GM21737 (cell line): ENCODE results near the gene MLYCD.

Experiments
- ATAC-seq: cut with Tn5 transposase; IDR thresholded peaks from one replicate; pipeline ENCODE4 v1.9.1; 2021; ENCODE audit warnings: mild to moderate bottlenecking, moderate library complexity; ENCODE audit not compliant: unreplicated experiment

MLYCD gene

DNA sequence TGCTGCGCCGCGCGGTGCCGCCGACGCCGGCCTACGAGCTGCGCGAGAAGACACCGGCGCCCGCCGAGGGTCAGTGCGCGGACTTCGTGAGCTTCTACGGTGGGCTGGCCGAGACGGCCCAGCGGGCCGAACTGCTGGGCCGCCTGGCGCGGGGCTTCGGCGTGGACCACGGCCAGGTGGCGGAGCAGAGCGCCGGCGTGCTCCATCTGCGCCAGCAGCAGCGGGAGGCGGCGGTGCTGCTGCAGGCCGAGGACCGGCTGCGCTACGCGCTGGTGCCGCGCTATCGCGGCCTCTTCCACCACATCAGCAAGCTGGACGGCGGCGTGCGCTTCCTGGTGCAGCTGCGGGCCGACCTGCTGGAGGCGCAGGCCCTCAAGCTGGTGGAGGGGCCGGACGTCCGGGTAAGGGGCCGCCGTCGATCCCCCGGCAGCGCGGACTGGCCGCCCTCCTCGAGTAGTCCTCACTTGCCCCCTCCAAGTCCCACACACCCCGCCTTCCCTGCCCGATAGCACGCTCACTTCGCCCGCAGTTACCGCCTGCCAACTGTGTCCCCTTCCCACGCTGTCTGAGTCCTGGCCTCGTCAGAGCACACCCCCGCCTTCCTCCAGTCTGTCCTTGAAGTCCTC, 470 bp downstream of the MLYCD start:
- ATAC-seq: peak; percentile 49

DNA sequence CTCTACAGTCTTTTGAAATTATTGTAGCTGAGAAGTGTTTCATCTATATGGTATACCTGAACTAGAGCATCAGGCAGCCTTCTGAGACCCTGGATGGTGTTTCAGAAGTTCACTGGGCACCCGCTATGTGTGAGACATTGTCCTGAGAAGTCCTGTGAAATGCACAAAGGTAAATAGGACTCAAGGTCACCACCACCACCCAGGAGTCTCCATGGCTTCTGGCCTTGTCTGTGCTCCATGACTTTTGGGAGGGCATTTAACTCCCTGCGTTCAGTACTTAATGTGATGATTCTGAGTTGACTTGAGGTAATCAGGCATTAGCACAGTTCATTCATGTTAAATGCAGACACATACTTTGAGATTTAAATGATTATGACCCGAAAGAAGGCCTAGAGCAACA, 1.1 kb downstream of the MLYCD start:
- no peak for ATAC-seq

DNA sequence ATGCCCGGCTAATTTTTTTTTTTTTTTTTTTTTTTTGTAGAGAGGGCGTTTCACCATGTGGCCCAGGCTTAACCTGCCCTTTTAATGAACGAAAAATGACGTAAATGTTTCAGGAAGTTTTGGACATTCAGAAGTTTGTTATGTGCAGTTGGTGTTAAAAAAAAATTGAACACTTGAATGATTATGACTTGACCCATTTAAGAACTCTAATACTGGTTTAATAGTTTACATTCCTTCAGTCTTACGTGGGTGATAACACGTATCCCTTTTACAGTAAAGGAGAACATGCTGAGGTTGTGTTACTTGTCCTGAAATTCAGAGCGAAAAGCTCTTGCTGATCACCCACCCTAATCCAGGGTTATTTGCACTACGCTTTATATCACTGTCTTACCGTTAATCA, 1.7 kb downstream of the MLYCD start:
- ATAC-seq: no peak

DNA sequence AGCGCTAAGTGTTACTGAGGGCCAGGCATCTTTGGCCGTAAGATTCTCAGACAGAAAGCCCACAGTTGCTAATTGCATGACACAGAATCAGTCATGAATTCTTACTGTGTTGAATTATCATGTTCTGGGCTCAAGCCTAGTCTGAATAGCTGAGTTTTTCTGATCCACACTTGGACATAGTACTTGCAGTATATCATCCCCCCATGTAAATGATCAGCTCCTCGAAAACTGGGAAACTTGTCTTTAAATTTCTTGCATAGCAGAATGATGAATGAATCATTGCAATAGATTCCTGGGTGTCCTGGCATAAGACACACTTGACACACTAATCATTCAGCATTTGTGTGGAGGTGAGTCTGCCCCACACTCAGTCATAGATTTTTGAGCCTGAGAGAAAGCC, 2.2 kb downstream of the MLYCD start:
- no peak for ATAC-seq

DNA sequence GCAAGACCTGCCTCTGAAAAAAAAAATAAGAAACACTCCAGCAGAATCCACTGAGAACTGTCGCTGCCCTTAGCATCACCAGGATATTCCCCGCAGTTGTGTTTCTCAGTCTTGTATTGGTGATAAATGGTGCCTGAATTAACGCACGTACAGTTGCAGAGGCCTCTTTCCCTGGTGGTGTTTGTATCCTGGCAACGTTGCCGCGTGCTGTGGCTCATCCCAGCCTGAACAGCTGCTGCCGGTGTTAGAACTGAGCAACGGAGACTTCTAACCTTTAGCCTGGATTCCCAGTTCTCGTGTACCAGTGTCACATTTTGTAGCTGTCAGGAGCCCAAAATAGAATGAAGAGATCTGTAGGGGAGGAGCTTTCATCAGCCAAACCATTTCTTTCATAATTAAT, 4.8 kb downstream of the MLYCD start:
- no peak for ATAC-seq

DNA sequence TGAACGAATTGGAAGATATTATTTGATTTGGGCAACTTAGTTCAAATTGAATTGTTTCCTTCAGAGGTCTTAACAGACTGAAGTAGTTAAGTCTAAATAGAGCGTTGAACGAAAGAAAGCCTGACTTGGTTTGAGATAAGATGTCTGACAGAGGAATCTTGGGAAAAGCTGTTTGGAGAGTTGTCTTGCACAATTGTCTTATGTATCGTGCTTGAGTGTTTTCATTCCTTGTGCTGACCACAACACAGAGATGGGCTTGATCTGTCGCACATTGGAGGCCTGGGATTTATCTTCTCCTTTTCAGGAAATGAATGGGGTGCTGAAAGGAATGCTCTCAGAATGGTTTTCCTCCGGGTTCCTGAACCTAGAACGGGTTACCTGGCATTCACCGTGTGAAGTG, 7.8 kb downstream of the MLYCD start:
- no peak for ATAC-seq

DNA sequence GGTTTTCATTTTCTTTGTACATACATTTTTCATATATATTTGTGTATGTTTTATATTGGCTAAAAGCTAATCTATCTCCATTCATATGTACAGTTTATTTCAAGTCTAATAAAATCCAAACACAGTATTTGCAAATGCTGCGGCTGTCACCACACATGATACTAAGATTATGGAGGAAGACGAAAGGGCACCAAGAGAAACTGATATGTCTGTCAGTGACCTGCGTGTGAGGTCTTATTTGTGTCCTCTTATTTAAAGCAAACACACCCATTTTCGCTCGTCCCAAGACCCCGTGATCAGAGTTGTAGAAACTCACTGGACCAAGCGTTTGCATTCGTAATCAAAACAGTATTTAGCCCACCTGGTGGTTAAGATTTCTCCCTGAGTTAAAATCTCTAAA, 8.2 kb downstream of the MLYCD start:
- no peak for ATAC-seq

DNA sequence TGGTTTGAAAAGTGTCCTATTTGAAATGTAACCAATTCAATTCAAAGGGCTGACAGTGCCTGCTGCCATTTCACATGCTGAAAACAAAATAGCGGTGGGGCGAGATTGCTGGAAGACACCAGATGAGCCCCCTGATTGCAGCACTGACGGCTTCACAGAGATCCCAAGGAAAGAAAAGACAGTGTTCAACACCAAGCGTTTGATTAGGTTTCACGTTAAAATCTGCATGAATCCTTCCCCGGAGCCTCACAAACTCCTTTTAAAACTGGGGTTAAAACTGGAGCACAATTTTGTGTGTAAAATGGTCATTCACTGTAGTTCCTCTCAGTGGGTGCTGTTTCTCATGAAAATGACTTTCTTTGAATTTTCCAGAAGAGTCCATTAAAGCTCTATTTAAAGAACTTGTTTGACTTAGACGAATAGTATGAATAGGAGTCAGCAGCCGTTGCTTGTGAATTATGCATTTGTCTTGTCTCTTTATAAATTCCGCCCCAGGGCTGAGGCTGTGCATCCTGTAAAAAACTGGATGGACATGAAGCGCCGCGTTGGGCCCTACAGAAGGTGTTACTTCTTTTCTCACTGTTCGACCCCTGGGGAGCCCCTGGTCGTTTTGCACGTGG, 8.8 kb downstream of the MLYCD start:
- no peak for ATAC-seq

DNA sequence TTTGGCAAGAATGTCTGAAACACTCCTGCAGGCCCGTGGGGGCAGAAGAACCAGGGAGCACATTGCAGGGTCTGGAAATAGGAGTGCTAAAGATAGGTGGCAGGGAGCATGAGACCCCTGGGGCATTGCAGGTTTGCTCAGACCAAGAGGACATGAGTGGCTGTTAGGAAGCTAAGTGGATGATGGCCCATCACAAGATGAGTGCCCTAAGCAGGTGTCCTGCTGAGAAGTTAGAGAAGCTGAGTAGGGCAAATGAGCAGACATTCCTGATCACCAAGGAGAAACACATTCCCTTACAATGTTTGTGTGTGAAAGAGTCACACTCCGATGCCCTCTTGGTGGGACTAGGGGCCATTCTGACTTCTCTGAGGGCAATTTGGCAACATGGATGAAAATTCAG, 9.9 kb downstream of the MLYCD start:
- ATAC-seq: no peak

DNA sequence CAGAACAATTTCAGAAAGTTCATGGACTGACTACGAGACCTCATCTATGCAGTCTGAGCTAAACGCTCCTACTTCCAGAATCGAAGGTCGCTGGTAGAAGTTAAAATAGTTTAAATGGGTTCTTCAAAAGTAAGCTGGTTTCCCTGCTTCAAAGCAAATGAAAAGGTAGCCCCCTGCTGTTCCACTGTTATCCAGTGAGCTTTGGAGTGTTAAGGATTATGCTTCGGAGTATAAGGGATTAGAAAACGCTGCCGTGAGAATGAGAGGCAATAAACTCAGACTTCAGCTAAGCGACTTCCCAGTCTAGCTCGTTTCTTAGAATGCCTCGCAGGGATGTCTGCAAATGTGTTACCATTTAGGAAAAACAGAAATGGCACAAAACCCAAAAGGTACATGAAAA, 12.4 kb downstream of the MLYCD start:
- ATAC-seq: no peak

DNA sequence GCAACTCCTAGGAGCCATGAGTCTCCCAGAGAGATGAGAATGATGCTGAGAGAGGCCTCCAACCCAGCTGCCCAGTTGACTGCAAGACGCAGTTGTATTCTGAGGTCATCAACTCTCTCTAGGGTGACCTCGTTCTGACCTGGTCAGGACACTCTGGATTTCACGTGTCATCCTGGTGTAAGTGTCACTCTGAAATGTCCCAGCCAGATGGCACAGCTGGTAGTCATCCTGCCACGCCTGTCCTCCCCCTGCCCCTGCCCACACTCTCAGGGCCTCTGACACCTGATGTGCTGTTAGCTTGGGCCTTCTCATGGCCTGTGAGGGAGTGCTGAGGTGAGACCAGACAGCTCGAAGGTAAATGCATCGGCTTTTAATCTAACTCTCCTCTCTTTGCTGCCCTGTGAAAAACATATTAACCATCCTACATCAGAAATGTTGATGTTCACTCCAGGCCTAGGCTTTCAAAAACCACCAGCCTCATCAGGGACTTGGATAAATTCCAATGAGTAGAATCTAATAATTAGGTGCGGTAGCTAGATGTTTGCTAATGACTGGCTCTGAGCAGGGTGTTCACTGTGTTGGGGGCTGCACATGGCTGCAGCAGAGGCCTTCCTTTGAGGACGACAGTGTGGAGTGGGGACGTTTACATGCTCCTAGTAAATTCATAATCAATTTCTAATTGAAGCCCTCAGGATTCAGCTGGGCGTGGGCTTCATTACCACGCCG, 13.8 kb downstream of the MLYCD start:
- ATAC-seq: no peak

DNA sequence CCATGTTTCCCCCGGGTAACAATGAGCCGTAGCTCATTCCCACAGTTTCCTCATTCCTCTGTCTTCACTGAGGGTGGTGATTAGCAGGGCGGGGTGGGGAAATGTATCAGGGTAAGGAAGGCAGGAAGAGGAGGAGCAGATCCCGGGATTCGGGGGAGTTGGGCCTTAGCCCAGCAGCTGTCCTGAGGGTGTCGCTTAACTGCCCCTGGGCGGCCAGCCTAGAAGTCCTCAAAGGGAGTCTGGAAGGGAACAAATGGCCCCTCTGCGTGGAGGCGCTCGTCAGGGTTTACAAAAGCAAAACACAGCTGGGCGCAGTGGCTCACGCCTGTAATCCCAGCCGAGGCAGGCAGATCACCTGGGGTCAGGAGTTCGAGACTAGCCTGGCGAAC, 14.3 kb downstream of the MLYCD start:
- no peak for ATAC-seq

DNA sequence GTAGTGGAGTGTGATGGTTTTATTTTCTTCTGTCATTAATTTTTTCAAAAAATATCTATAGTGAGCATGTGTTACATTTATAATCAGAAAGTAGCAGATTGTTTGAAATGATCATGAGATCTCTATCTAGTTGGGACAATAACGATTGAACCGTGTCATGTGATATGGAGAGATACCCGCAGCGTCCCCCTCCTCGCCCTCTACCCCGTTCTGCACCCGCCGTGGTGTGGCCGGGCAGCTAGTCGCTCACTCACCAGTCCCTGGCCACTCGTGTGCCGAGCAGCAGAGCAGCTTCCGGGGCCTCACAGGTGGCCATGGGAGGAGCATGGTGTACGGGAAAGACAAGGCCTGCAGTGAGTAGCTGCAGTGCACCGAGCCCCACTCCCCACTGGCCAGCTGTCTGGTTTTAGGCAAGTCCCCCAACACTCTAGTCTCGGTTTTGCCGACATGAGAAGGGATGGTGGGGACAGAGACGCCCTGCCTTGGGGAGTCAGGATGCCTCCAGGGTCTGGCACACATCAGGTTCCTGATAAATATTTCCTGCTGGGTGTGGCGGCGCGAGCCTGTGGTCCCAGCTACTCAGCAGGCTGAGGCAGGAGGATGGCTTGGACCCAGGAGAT, 15.3 kb downstream of the MLYCD start:
- no peak for ATAC-seq

DNA sequence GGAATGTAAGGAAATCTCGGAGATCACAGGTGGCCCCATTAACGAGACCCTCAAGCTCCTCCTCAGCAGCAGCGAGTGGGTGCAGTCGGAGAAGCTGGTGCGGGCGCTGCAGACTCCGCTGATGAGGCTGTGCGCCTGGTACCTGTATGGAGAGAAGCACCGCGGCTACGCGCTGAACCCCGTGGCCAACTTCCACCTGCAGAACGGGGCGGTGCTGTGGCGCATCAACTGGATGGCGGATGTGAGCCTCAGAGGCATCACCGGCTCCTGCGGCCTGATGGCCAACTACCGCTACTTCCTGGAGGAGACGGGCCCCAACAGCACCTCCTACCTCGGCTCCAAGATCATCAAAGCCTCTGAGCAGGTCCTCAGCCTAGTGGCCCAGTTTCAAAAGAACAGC, 16.2 kb downstream of the MLYCD start:
- ATAC-seq: no peak

DNA sequence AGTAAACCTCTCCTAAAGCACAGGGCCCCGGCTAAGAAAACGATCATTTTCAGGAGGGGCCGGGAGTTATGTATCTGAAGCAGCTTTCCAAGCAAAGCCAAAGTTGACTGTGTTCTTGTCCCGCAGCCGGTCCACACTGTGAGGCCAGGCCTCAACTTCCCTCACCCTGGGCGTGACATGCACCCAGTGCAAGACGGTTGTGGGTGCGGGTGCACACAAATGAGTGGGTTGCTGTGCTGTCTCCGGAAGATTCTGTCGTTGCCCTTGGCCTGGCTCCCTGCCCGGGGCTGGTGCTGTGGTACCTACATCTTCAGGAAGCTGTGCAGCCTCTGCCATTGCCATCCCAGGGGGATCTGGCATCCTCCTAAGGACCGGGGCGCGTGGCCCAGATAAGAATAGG, 16.6 kb downstream of the MLYCD start:
- no peak for ATAC-seq

DNA sequence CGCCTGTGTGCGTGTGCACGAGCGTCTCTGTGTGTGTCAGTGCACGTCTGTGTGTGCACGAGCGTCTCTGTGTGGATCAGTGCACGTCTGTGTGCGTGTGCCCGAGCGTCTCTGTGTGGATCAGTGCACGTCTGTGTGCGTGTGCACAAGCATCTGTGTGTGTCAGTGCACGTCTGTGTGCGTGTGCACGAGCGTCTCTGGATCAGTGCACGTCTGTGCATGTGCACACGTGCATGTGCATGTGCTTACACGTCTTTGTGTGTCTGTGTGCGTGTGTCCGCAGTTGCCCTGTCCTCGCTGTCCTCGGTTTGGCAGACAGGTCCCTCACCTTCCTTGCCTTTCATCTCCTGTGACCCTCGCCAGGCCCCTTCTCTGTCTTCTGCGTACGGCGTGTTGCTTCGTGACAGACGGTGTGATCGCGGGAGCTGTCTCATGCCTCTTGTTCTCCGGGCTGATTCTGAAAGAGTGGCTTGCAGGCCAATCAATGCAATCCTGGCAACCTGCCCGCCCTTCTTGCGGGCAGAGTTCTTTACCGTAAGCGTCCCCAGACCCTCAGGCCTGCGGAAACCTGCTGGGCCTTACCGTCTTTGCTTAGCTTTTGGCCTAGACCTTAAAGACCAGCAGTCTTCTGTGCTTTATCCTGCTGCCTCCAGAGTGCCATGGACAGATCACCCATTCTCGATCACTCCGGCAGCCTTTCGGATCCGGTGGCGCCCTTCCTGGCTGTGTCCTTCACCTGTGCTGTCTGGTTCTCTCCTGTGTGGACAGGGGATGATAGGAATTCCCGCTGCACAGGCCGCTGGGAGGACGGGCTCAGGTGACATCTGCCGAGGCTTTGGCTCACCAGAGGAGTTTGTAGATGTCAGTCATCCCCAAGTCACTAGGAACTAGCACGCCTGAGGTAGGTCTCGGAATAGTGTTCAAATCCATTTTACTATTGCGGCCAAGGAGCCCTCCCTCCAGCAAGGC, 18.5 kb downstream of the MLYCD start:
- no peak for ATAC-seq

DNA sequence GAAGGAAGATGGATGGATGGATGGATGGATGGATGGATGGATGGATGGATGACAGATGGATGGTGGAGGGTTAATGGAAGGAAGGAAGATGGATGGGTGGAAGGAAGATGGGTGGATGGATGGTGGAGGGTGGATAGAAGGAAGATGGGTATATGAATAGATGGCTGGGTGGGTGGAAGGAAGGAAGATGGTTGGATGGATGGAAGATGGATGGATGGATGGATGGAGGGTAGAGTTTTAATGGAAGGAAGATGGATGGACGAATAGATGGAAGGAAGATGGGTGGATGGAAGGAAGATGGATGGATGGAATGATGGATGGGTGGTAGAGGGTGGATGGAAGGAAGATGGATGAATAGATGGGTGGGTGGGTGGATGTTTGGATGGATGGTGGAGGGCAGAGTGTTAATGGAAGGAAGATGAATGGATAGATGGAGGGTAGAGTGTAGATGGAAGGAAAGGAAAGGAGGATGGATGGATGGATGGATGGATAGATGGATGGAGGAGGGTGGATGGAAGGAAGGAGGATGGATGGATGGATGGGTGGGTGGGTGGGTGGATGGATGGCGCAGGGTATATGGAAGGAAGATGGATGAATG, 22.1 kb downstream of the MLYCD start:
- ATAC-seq: no peak

DNA sequence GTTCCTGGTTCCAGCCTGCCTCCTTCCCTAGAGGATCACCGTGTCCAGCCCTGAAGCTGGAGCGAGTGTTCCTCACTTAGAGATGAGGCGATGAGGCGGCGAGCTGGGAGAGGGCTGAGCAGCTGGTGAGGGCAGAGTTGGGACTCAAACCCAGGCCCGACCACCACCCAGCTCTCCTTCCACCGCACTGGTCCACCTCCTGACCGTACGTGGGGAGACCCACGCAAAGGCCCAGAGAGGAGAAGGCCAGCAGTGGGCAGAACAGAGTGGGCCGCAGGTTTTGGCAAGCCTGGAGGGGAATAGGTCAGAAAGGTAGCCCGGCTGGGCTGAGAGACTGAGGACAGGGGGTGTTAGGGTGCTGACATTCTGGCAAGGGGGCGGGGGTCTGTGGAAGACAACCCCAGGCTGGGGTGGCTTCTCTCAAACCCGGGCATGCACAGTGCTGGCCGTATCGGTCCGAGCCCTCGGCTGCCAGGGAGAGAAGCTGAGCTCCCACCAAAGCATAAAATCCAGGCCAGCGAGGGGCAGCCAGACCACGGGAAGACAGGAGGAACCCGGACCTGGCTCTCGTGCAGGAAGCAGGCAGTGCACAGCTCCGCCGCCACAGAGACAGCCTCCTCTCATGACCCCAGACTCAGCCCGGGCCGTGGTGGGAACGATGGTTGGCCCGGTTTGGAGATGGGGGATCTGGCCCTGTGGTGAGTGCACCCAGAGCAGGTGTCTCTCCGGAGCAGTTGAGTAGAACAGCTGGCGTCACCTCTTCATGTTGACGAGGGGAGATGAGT, 24.9 kb downstream of the MLYCD start:
- ATAC-seq: no peak

DNA sequence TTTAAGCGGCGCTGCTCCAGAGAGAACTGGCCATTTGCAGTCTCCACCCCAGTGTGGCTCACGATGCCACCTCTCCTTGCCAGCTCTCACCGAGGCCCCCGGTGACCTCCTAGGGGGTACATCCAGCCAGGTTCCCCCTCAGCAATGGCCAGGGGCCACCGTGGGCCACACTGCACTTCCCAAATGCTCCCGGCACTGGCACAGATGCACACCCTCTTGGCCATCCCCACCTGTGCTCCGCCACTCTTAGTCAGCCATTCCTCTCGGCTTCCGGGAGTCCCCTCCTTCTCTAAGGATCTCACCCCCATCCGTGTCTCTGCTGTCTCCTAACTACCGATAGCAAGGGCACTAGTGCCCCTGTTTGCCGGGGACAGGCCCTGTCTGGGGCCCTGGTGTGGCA, 25.8 kb downstream of the MLYCD start:
- ATAC-seq: no peak
